Lower lobe of right lung (tissue), 2 donors: ENCODE measurements around the gene SPATA46. TPM values are rescaled to one million over a fixed set of nuclear protein-coding genes. Genes with fewer than 3 reads are reported as not detected.

Source experiments
- ATAC-seq, 2 donors: fragments of 200-7000 bp; cut with Tn5 transposase; one replicate each; pipeline ENCODE4 v1.9.1; 2020 to 2022; ENCODE audit warnings: mild to moderate bottlenecking in 2 of 2, moderate library complexity in 2 of 2
- DNase-seq: peaks from one replicate; pipeline ENCODE4 v3.0.0-alpha.2; 2020
- H3K27ac ChIP-seq: fragments of 200-600 bp; one replicate; pipeline ENCODE4 v1.8.0; 2022
- H3K27me3 ChIP-seq: fragments of 200-600 bp; one replicate; pipeline ENCODE4 v1.8.0; 2022; ENCODE audit warnings: low read depth
- H3K36me3 ChIP-seq: fragments of 200-600 bp; one replicate; pipeline ENCODE4 v1.8.0; 2022; ENCODE audit warnings: mild to moderate bottlenecking
- H3K4me1 ChIP-seq: fragments of 200-600 bp; one replicate; pipeline ENCODE4 v1.8.0; 2022
- H3K4me3 ChIP-seq: fragments of 200-600 bp; one replicate; pipeline ENCODE4 v1.8.0; 2022; ENCODE audit warnings: mild to moderate bottlenecking
- H3K9me3 ChIP-seq: fragments of 200-600 bp; one replicate; pipeline ENCODE4 v1.8.0; 2022
- CTCF ChIP-seq: fragments of 200-600 bp; IDR thresholded peaks from one replicate; pipeline ENCODE4 v1.8.0; 2022; ENCODE audit warnings: antibody characterized with exemption, mild to moderate bottlenecking
- intact Hi-C: fragments of 100-400 bp; cut with DNase I; formaldehyde crosslinking; loops from one replicate; pipeline ENCODE4 v1.11.0; 2022
- total RNA-seq: library from RNA; stranded (reverse); fragmentation: NEBNext Ultra II Directional; extraction: Animal tissue kit (Norgen Biotek cat#: 25700); gene quantifications from one replicate; pipeline ENCODE4 v1.2.1, GENCODE V29; 2021
- donor health status: DM: no; HTN: yes; CAD: no; lungs with severe emphysema.

SPATA46 gene
- total RNA-seq, 1 donor from 2014 or later = not detected

GRCh38 chr1:162389021-162389818 lies 12.6 kb upstream of the SPATA46 start:
- intact Hi-C loops = no loop called here
- TF ChIP-seq CTCF = no peak

GRCh38 chr1:162388615-162389014 lies 12.0 kb upstream of the SPATA46 start:
- intact Hi-C loops = no loop called here
- Histone ChIP-seq H3K4me1 (no peaks in the 10 kb centered on the region), H3K27me3 (no peaks in the 10 kb centered on the region), H3K36me3 (no peaks in the 10 kb centered on the region), H3K4me3 (no peak overlapping the region), H3K9me3 (no peaks in the 10 kb centered on the region), H3K27ac (no peak overlapping the region)
- DNase-seq = no peak
- peak in 1 of 2 donors; percentile 32 for ATAC-seq
- TF ChIP-seq CTCF = no peak

More at GRCh38 chr1:162389021-162389818, 12.6 kb upstream of the SPATA46 start:
- no peaks in the 10 kb centered on the region for H3K9me3 ChIP-seq
- H3K27ac ChIP-seq = no peak overlapping the region
- ATAC-seq = no peak
- no peak overlapping the region for H3K4me3 ChIP-seq
- H3K27me3 ChIP-seq = no peaks in the 10 kb centered on the region
- no peaks in the 10 kb centered on the region for H3K4me1 ChIP-seq
- no peaks in the 10 kb centered on the region for H3K36me3 ChIP-seq
- no peak for DNase-seq

GRCh38 chr1:162388083-162388594 lies 11.5 kb upstream of the SPATA46 start:
- no peaks in the 10 kb centered on the region for H3K36me3 ChIP-seq
- H3K4me3 ChIP-seq = no peak overlapping the region
- intact Hi-C loops = no loop called here
- no peaks in the 10 kb centered on the region for H3K4me1 ChIP-seq
- DNase-seq (no peak), ATAC-seq (no peak)
- H3K9me3 ChIP-seq = no peaks in the 10 kb centered on the region
- no peak for TF ChIP-seq CTCF
- H3K27ac ChIP-seq = no peak overlapping the region
- H3K27me3 ChIP-seq = no peaks in the 10 kb centered on the region

- DNase-seq = no peak
- no peak for TF ChIP-seq CTCF
Observed at GRCh38 chr1:162387226-162388082, 10.8 kb upstream of the SPATA46 start.

GRCh38 chr1:162386292-162387225 lies 9.9 kb upstream of the SPATA46 start:
- H3K27me3 ChIP-seq = no peaks in the 10 kb centered on the region
- no peaks in the 10 kb centered on the region for H3K9me3 ChIP-seq
- no peaks in the 10 kb centered on the region for H3K36me3 ChIP-seq
- intact Hi-C loops = no loop called here
- TF ChIP-seq CTCF = no peak
- no peaks in the 10 kb centered on the region for H3K4me1 ChIP-seq
- no peak overlapping the region for H3K4me3 ChIP-seq
- no peak overlapping the region for H3K27ac ChIP-seq
- DNase-seq (no peak), ATAC-seq (no peak)

More at GRCh38 chr1:162387226-162388082, 10.8 kb upstream of the SPATA46 start:
- intact Hi-C loops = no loop called here
- H3K36me3 ChIP-seq = no peaks in the 10 kb centered on the region
- no peak overlapping the region for H3K4me3 ChIP-seq
- H3K27ac ChIP-seq = no peak overlapping the region
- no peaks in the 10 kb centered on the region for H3K27me3 ChIP-seq
- no peaks in the 10 kb centered on the region for H3K4me1 ChIP-seq
- H3K9me3 ChIP-seq = no peaks in the 10 kb centered on the region
- ATAC-seq = no peak
